Upper lobe of left lung (tissue), 6 donors: ENCODE results near the gene PCDHGA6. TPM values are rescaled to one million over a fixed set of nuclear protein-coding genes. Genes with fewer than 3 reads are reported as not detected.
A peak's percentile ranks its signal among the peaks of the same experiment; 100 is the strongest.
"Not testable (repeated sequence)": the region's sequence is repeated elsewhere in the genome, so short reads cannot be mapped to it uniquely, and the experiment has no call there.

Source experiments
- ATAC-seq, 2 donors: fragments of 200-7000 bp; cut with Tn5 transposase; one replicate each; pipeline ENCODE4 v1.9.1; 2022; ENCODE audit warnings: mild to moderate bottlenecking in 2 of 2, moderate library complexity in 2 of 2; ENCODE audit not compliant: low FRiP score in 2 of 2
- DNase-seq, 2 donors: peaks; one replicate each; pipeline ENCODE4 v3.0.0-alpha.2; 2019 to 2020
- H3K27ac ChIP-seq, 4 donors: fragments of 200-600 bp; sonication (generic); one replicate each; pipeline ENCODE4 v1.5.1; 2016 to 2019
- H3K27me3 ChIP-seq, 4 donors: fragments of 200-600 bp; sonication (generic); one replicate each; pipeline ENCODE4 v1.5.1; 2017 to 2019
- H3K36me3 ChIP-seq, 4 donors: fragments of 200-600 bp; sonication (generic); one replicate each; pipeline ENCODE4 v1.5.1; 2016 to 2019
- H3K4me1 ChIP-seq, 4 donors: fragments of 200-600 bp; sonication (generic); one replicate each; pipeline ENCODE4 v1.5.1; 2018 to 2019
- H3K4me3 ChIP-seq, 4 donors: fragments of 200-600 bp; sonication (generic); one replicate each; pipeline ENCODE4 v1.5.1; 2017 to 2019; ENCODE audit warnings: mild to moderate bottlenecking in 2 of 4, moderate library complexity in 1 of 4
- H3K9me3 ChIP-seq, 4 donors: fragments of 200-600 bp; sonication (generic); one replicate each; pipeline ENCODE4 v1.5.1; 2018 to 2019
- EP300 ChIP-seq, 4 donors: sonication (generic); formaldehyde crosslinking; IDR thresholded peaks; one replicate each; pipeline ENCODE4 v1.5.1; 2017; ENCODE audit warnings: antibody characterized with exemption in 4 of 4, control low read depth in 2 of 4
- POLR2A ChIP-seq, 4 donors: fragments of 450-650 bp; IDR thresholded peaks; one replicate each; pipeline ENCODE4 v1.5.1; 2016 to 2017; ENCODE audit warnings: antibody characterized with exemption in 4 of 4, mild to moderate bottlenecking in 2 of 4
- POLR2AphosphoS5 ChIP-seq, 2 donors: sonication (generic); formaldehyde crosslinking; IDR thresholded peaks; one replicate each; pipeline ENCODE4 v1.5.1; 2017; ENCODE audit warnings: antibody characterized with exemption in 2 of 2
- whole genome bisulfite sequencing, 2 donors: methylation state at CpG; one replicate each; pipeline ENCODE4 v1.1.5; 2017 to 2018; 5-methylcytosine and 5-hydroxymethylcytosine counted together
- total RNA-seq, 6 donors: library from RNA; depleted of rRNA in 4 of 6; stranded (reverse); fragments of >200 nt in 4 of 6; gene quantifications; one replicate each; pipeline versions ENCODE4 v1.1.0 to v1.2.1, GENCODE V29; 2016 to 2021
- TF ChIP-seq, protein P1 (sequence below), 6 experiments: fragments of 450-650 bp in 4 of 6; fragments of 200-600 bp in 2 of 6; sonication (generic) in 2 of 6; IDR thresholded peaks; one replicate each; pipeline ENCODE4 v1.5.1; 2016 to 2019; ENCODE audit warnings: antibody characterized with exemption in 6 of 6
- donor health status: DM: no; HTN: no; CAD: no; lungs with moderate emphysema.
- donor health status: DM: no; HTN: yes; CAD: no; lungs with severe emphysema.

PCDHGA6 gene
- total RNA-seq, 6 donors from 2014 or later, result 1.7 to 7.3 (median 3.6) TPM

DNA sequence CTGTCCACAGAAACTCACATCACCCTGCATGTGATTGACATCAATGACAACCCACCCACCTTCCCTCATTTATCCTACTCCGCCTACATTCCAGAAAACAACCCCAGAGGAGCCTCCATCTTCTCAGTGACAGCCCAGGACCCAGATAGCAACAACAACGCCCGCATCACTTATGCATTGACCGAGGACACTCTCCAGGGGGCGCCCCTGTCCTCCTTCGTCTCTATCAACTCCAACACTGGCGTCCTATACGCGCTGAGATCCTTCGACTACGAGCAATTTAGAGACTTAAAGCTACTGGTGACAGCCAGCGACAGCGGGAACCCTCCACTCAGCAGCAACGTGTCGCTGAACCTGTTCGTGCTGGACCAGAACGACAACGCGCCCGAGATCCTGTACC is 28.4 kb upstream of the PCDHGA6 start:
- Histone ChIP-seq H3K27me3 (no peaks in the 10 kb centered on the region), H3K36me3 (no peaks in the 10 kb centered on the region), H3K4me3 (no peak overlapping the region), H3K27ac (no peak overlapping the region), H3K4me1 (peaks cover 0 to 3% (median 0%) of the 10 kb centered on the region in 4 donors), H3K9me3 (peaks cover 21 to 73% (median 39%) of the 10 kb centered on the region in 4 donors)
- DNase-seq (no peak), ATAC-seq (no peak)
- no peak for TF ChIP-seq POLR2AphosphoS5 (IDR thresholded peaks at IDR 0.05)
- TF ChIP-seq, protein P1, sequence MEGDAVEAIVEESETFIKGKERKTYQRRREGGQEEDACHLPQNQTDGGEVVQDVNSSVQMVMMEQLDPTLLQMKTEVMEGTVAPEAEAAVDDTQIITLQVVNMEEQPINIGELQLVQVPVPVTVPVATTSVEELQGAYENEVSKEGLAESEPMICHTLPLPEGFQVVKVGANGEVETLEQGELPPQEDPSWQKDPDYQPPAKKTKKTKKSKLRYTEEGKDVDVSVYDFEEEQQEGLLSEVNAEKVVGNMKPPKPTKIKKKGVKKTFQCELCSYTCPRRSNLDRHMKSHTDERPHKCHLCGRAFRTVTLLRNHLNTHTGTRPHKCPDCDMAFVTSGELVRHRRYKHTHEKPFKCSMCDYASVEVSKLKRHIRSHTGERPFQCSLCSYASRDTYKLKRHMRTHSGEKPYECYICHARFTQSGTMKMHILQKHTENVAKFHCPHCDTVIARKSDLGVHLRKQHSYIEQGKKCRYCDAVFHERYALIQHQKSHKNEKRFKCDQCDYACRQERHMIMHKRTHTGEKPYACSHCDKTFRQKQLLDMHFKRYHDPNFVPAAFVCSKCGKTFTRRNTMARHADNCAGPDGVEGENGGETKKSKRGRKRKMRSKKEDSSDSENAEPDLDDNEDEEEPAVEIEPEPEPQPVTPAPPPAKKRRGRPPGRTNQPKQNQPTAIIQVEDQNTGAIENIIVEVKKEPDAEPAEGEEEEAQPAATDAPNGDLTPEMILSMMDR (IDR thresholded peaks at IDR 0.05), result no peak
- WGBS, 2 donors, result 34 to 45% methylated on average over 13 to 20 of the region's 20 CpGs

GRCh38 chr5:141346017-141346416 is 27.7 kb upstream of the PCDHGA6 start:
- DNase-seq, result peak in 1 of 2 donors; percentile 62
- ATAC-seq, H3K27ac ChIP-seq, H3K27me3 ChIP-seq, H3K36me3 ChIP-seq, H3K4me1 ChIP-seq, H3K4me3 ChIP-seq: not testable (repeated sequence)
- peaks cover 19 to 73% (median 41%) of the 10 kb centered on the region in 4 donors for H3K9me3 ChIP-seq
- 49 to 58% methylated on average over 8 of the region's 35 CpGs for WGBS, 2 donors

GRCh38 chr5:141349917-141350619 is 23.6 kb upstream of the PCDHGA6 start, which contains the start of gene PCDHGB1:
TSS of gene PCDHGB1 (plus strand) at chr5:141350099. CDS start at chr5:141350261, 162 bp downstream.
- ATAC-seq, result no peak
- WGBS, 2 donors, result 23 to 27% methylated on average over 29 of the region's 29 CpGs
- Histone ChIP-seq H3K27me3 (no peaks in the 10 kb centered on the region), H3K4me3 (peak within 1 kb of the TSS in 2 of 4 donors; percentile 15 to 19), H3K36me3 (no peaks in the 10 kb centered on the region), H3K9me3 (peaks cover 20 to 72% (median 46%) of the 10 kb centered on the region in 4 donors), H3K4me1 (peaks cover 0 to 3% (median 0%) of the 10 kb centered on the region in 4 donors), H3K27ac (no peak within 1 kb of the TSS)
- DNase-seq, result no peak
- TF ChIP-seq, protein P1 (IDR thresholded peaks at IDR 0.05), result peak in 2 of 6 experiments; percentile 17 to 24
- TF ChIP-seq POLR2AphosphoS5 (IDR thresholded peaks at IDR 0.05), result no peak

- Histone ChIP-seq H3K4me3 (no peak overlapping the region), H3K27ac (no peak overlapping the region), H3K9me3 (peaks cover 29 to 72% (median 51%) of the 10 kb centered on the region in 4 donors), H3K36me3 (no peaks in the 10 kb centered on the region), H3K27me3 (no peaks in the 10 kb centered on the region), H3K4me1 (peaks cover 0 to 3% (median 0%) of the 10 kb centered on the region in 4 donors)
- 48% methylated on average over 18 of the region's 36 CpGs; no CpG with 5 or more reads in 1 of the 2 donors for WGBS, 2 donors
- no peak for ATAC-seq
- DNase-seq, result peak in 1 of 2 donors; percentile 72
- TF ChIP-seq, protein P1 (IDR thresholded peaks at IDR 0.05), result no peak
- no peak for TF ChIP-seq POLR2AphosphoS5 (IDR thresholded peaks at IDR 0.05)
- no peak for TF ChIP-seq POLR2A (IDR thresholded peaks at IDR 0.05)
- no peak for TF ChIP-seq EP300 (IDR thresholded peaks at IDR 0.05)
Measured at GRCh38 chr5:141351591-141351990, 22.1 kb upstream of the PCDHGA6 start.

GRCh38 chr5:141354900-141355469 is 18.7 kb upstream of the PCDHGA6 start, which contains the start of gene PCDHGA4:
TSS of gene PCDHGA4 (plus strand) at chr5:141355021. CDS start at chr5:141355108, 87 bp downstream.
- DNase-seq (peak in 1 of 2 donors; percentile 77), ATAC-seq (no peak)
- TF ChIP-seq, protein P1 (IDR thresholded peaks at IDR 0.05), result no peak
- TF ChIP-seq EP300 (IDR thresholded peaks at IDR 0.05) (no peak), POLR2A (IDR thresholded peaks at IDR 0.05) (no peak), POLR2AphosphoS5 (IDR thresholded peaks at IDR 0.05) (no peak)
- H3K27ac ChIP-seq, result no peak within 1 kb of the TSS
- 16 to 19% methylated on average over 22 to 25 of the region's 29 CpGs for WGBS, 2 donors
- H3K9me3 ChIP-seq, result peaks cover 25 to 85% (median 68%) of the 10 kb centered on the region in 4 donors
- no peaks in the 10 kb centered on the region for H3K27me3 ChIP-seq
- no peaks in the 10 kb centered on the region for H3K36me3 ChIP-seq
- peak within 1 kb of the TSS in 3 of 4 donors; percentile 19 to 28 (median 25) for H3K4me3 ChIP-seq
- no peaks in the 10 kb centered on the region for H3K4me1 ChIP-seq
